ENCODE data around the gene RAE1. TPM values are rescaled to one million over a fixed set of nuclear protein-coding genes. Genes with fewer than 3 reads are reported as not detected.

The RAE1 gene
- total RNA-seq, 1 experiment from 2014 or later, result 53.1 TPM

GRCh38 chr20:57387463-57387862 is 36.4 kb downstream of the RAE1 start:
- Histone ChIP-seq H3K56ac (ENCODE audit: insufficient read length, low read depth, low read length) (no peak overlapping the region), H4K91ac (ENCODE audit: insufficient read length, low read depth, low read length) (no peak overlapping the region), H3K23ac (ENCODE audit: insufficient read length, low read depth, low read length) (no peak overlapping the region), H4K5ac (ENCODE audit: insufficient read length, low read depth, low read length) (no peak overlapping the region), H3K79me2 (ENCODE audit: insufficient read depth, low read length) (no peaks in the 10 kb centered on the region; the same call in 1 of the 2 replicates), H3K27me3 (ENCODE audit: insufficient read depth, low read length) (no peaks in the 10 kb centered on the region), H3K4me2 (ENCODE audit: insufficient read depth, insufficient read length, low read length) (no peak overlapping the region), H3K14ac (ENCODE audit: insufficient read depth, low read length) (no peak overlapping the region), H4K8ac (replicated peaks; ENCODE audit: insufficient read length, low read depth, low read length) (no peak overlapping the region), H3K27ac (ENCODE audit: insufficient read length, low read depth, low read length) (no peak overlapping the region), H2AFZ (ENCODE audit: low read length) (no peak overlapping the region), H3K9ac (ENCODE audit: extremely low read depth, insufficient read length, low read length) (no peak overlapping the region), H2BK15ac (ENCODE audit: low read depth, low read length) (no peak overlapping the region), H3K23me2 (ENCODE audit: insufficient read length, low read depth, low read length, poor library complexity, severe bottlenecking) (peaks cover 22% of the 10 kb centered on the region), H2BK12ac (ENCODE audit: insufficient read length, low read depth, low read length) (no peak overlapping the region), H2AK5ac (ENCODE audit: insufficient read length, low read length) (no peak overlapping the region), H3K79me1 (ENCODE audit: insufficient read depth, low read depth, low read length, poor library complexity, severe bottlenecking) (no peaks in the 10 kb centered on the region), H3K18ac (ENCODE audit: insufficient read length, low read depth, low read length) (no peak overlapping the region), H4K20me1 (ENCODE audit: control insufficient read depth, insufficient read depth, insufficient read length) (no peaks in the 10 kb centered on the region), H3T11ph (ENCODE audit: low read length) (no peak overlapping the region), H3K9me3 (ENCODE audit: control insufficient read depth, low read depth, low read length) (no peaks in the 10 kb centered on the region), H3K4ac (ENCODE audit: low read depth, low read length) (no peak overlapping the region), H3K4me1 (ENCODE audit: insufficient read depth, low read length) (no peaks in the 10 kb centered on the region), H2BK5ac (ENCODE audit: insufficient read length, low read length) (no peak overlapping the region), H2BK20ac (ENCODE audit: low read depth, low read length, poor library complexity, severe bottlenecking) (no peak overlapping the region), H2BK120ac (ENCODE audit: low read depth, low read length, poor library complexity, severe bottlenecking) (no peak overlapping the region)
- no peak for TF ChIP-seq CTCF (conservative IDR thresholded peaks at IDR 0.05)
- Mint-ChIP-seq H3K27me3 (ENCODE audit: low read depth) (peaks cover 6% of the 10 kb centered on the region), H3K36me3 (ENCODE audit: insufficient read depth in 1 of 3, low read depth in 3 of 3) (peaks cover 0 to under 1% (median 0%) of the 10 kb centered on the region in 3 experiments; a peak in 2 of 7 replicates), H3K4me1 (peaks cover 11 to 23% of the 10 kb centered on the region in 2 experiments), H3K27ac (no peak overlapping the region), H3K4me3 (no peak overlapping the region), H3K9me3 (no peaks in the 10 kb centered on the region)
- WGBS (ENCODE audit: extremely low coverage, insufficient read length, low lambda C conversion rate), result no CpG with 5 or more reads among the region's 8 CpGs
- DNase-seq, result no peak
